Activated effector memory CD4-positive, alpha-beta T cell treated with Interleukin-2 at 50 U/mL for 16 hours (primary cell): ENCODE data around the gene ADTRP.
"Not testable (repeated sequence)": the region's sequence is repeated elsewhere in the genome, so short reads cannot be mapped to it uniquely, and the experiment has no call there.

Source experiments
- DNase-seq: peaks from one replicate; pipeline ENCODE4 v3.0.0-alpha.2; 2020

The ADTRP gene

GRCh38 chr6:11802886-11803590, 24.4 kb upstream of the ADTRP start:
- DNase-seq = no peak

GRCh38 chr6:11800531-11800930, 21.9 kb upstream of the ADTRP start:
- not testable (repeated sequence) for DNase-seq

DNA sequence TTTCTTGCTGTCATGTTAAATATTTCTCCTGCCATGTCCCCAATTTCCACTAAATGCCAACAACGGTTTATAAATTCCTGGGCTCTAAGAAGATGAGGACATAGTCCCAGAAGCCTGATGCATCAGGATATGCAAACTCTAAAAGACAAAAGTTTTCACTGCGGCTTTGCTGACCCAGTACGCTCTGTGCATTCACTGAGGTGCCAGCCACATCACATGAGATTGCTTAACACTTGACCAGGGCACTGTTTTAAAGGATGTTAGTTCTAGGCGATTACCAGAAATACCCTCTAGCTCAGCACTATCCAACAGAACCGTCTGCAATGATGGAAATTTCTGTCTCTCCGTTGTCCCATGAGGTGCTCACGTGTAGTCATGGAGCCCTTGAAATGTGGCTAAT, 19.9 kb upstream of the ADTRP start:
- DNase-seq = no peak

DNA sequence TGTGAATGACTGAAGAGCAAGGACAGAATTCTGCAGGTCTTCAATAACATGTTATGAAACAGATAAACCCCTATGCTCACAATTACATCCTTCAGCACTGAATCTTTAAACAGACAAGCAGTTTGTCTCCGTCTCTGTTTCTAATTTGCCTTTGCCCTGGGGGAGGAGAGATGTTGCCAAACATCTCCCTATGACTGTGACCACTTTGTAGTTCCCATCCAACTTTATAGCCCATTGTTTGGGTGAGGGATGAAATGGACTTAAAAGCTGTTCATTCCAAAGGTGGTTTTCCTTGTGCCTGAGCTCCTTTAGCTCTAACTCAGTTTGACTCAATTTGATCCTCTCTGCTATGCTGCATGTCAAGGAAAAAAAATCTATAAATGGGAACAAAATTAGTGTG, 19.5 kb upstream of the ADTRP start:
- DNase-seq = no peak

DNA sequence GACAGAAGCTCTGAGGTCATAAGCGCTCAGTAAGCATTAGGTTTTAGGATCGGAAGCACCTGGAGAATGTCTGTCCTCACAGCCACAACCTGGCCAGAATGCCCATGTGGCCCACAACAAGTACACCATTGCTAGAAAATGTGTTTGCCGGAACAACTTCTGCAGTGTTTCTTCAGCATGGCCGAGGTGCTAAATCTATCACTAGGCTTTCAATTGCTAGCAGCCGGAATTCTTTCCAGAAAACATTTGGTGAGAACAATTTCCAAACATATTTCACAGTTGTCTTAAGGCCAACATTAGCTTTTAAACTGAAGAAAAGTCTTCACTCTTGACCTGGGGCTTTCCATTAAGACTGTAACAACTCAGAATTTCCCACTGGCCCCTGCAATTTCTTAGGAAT, 18.2 kb upstream of the ADTRP start:
- DNase-seq = no peak

DNA sequence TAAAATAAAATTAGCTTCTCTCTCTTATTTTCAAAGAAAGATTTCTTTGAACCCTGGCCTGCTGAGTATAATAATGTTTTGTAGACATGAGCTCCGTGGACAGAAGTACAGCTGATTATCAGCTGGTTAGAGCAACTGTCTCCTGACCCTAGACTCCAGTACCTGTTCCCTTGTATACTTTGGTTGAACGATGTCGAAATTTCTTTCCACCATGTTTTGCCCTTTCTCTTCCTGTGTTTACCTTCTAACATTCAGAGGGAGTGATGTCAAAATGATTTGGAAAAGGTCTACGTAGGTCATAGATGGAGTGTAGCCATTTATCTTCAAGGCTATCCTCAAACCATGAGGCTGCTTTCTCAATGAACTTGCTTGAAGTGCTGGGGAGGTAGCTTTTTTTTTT, 16.8 kb upstream of the ADTRP start:
- no peak for DNase-seq

GRCh38 chr6:11793277-11793676, 14.7 kb upstream of the ADTRP start:
- DNase-seq = no peak

GRCh38 chr6:11791354-11792107, 12.9 kb upstream of the ADTRP start:
- DNase-seq = no peak

DNA sequence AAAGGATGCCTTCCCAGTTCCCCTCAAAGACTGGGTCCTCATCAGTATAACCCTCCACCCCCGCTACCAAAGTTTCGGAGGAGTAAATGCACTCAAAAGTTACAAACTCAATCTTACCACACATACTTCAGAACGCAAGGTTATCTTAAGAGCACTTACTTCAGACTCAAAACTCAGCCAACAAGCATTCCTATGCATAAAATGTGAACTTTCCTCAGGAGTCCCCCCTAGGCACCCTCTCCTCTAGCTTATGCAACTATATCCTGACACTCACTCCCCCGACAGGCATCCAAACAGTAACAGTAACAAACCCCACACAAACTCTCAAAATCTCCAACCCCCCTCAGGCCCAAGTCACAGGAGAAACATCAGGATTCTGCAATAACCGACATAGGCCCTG, 11.1 kb upstream of the ADTRP start:
- DNase-seq = no peak

GRCh38 chr6:11788043-11788442, 9.4 kb upstream of the ADTRP start:
- no peak for DNase-seq

DNA sequence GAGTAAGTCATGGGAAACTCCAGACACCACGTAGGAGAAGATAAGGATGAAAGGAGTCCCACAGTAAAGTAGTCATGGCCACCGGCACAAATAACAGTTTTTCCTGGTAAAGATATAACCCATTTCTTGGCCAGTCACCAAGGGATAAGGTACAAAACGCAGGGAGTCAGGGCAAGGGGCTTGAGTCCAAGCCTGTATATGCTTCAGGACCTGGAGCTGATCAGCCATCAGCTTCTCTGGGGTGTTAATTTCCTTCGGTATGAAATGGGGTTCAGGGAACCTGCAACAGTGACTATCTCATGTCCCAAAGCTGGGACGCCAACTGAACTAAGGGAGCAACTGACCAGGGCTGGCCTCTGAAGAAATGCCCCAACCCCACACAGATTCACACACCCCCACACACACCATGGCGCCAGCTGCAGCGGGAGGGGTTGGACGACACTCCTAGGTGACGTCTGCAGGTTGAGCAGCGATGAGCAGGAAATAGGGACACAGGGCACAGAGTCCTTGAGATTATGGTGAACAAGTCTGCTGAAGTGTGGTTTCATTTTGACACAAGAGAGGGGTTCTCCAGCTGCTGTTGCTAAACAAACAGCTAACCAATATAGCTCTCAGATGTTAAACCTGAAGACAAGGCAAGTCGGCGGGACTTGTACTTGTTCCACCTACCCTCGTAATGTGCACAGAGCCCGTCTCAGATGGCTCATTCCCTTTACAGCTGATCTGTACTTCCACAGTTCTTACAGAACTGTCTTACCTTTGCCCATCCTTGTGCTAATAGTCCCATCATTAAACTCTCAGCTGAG, 7.4 kb upstream of the ADTRP start:
- DNase-seq = peak; percentile 15

DNA sequence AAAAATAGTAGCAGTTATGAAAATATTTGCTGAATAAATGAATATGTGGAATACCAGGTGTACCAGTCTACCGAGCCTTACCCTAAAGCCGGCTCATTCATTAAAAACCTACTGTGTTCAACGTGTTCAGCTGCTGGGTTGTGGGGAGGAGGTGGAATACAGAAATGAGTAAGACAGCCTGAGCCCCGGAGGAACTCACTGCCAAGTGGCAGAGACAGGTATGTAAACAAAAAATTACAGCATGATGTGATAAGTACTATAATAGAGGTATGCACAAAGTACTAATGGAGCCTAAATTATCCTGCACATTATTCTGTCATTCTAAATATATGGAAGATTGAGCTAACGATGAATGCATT, 6.8 kb upstream of the ADTRP start:
- DNase-seq = no peak

GRCh38 chr6:11784341-11784740, 5.7 kb upstream of the ADTRP start:
- no peak for DNase-seq

- no peak for DNase-seq
These were observed 5.0 kb upstream of the ADTRP start for GRCh38 chr6:11783524-11784064.

GRCh38 chr6:11782524-11782923, 3.9 kb upstream of the ADTRP start:
- no peak for DNase-seq

GRCh38 chr6:11780097-11780428, 1.5 kb upstream of the ADTRP start:
- DNase-seq = no peak

DNA sequence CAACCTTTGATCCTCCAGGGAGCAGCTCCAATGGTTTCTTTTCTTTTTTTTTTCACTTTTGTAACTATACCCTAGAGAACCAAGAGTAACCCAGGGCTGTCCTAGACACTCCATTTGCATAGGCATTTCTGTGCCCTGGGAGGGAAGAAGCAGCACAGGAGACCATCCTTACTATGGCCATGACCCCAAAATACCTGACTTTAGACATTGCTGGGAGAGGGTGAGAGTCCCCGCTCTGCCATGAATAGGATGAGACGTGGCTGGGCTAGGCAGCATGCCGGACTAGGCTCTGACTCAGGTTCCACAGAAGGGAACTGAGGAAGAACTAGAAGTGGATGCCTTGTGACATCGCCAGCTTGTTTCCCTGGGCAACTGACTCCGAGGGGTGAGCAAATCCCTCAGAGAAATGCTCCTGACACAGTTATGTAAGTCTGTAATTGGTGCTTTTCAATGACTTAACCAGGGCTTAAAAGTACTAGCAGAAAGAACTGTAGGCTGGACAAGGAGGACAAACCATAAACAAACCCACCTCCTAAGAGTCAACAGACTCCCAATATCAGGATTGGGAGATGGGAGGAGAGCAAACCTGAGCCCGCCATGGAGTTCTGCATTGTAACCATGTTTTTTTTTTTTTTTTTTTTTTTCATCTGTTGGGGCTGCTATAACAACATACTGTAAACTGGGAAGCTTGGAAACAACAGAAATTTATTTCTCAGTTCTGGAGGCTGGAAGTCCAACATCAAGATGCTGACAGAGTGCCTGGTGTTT, 910 bp upstream of the ADTRP start:
- no peak for DNase-seq

- DNase-seq = no peak
These were observed 567 bp downstream of the ADTRP start for GRCh38 chr6:11778036-11778435.

DNA sequence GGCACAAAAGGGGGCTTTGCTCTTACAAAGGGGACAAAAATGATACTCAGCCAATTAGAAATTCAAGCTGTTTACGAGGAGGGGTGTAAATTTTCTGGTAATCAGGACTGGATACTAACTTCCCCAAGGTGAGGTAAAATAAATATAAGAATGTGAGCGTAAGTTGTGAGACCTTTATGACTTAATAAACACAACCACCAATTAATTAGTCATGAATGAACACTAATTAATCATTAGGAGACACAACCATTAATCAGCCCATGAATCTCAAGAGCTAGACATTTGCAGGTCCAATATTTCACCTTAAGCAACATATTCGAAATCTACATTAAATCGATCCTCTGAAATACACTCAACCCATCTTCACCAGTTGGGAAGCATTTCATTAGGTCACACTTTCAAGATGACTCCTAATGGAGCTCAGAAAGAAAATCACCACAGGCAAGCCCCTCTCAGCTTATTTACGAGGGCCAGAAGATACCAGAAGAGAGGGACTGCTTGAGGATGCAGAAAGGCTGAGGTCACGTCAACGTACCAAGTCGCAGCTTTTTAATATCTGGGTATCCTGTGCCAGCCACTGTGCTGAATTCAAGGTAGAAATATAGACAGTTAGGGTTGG, 2.7 kb downstream of the ADTRP start:
- no peak for DNase-seq

GRCh38 chr6:11774426-11774825, 4.2 kb downstream of the ADTRP start:
- DNase-seq = no peak

- DNase-seq = no peak
These were observed 5.0 kb downstream of the ADTRP start for GRCh38 chr6:11773581-11773980.

GRCh38 chr6:11773013-11773412, 5.6 kb downstream of the ADTRP start:
- no peak for DNase-seq
